GM10266 (cell line): ENCODE data around the gene MRPL51.
A peak's percentile ranks its signal among the peaks of the same experiment; 100 is the strongest.

Experiments used
- DNase-seq: peaks from one replicate; pipeline ENCODE4 v3.0.0; 2012; ENCODE audit errors: extremely low spot score
- TF ChIP-seq, protein P1 (sequence below): IDR thresholded peaks from 2 replicates; pipeline ENCODE4 v1.5.1; 2012; ENCODE audit warnings: mild to moderate bottlenecking, low read depth; ENCODE audit not compliant: control insufficient read depth, insufficient read depth; ENCODE audit errors: missing control alignments

The MRPL51 gene

DNA sequence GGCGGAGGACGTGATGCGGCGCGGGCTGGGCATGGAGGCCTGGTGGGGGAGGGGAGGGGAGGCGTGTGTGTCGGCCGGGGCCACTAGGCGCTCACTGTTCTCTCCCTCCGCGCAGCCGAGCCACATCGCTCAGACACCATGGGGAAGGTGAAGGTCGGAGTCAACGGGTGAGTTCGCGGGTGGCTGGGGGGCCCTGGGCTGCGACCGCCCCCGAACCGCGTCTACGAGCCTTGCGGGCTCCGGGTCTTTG, 41.6 kb upstream of the MRPL51 start:
- TF ChIP-seq, protein P1, sequence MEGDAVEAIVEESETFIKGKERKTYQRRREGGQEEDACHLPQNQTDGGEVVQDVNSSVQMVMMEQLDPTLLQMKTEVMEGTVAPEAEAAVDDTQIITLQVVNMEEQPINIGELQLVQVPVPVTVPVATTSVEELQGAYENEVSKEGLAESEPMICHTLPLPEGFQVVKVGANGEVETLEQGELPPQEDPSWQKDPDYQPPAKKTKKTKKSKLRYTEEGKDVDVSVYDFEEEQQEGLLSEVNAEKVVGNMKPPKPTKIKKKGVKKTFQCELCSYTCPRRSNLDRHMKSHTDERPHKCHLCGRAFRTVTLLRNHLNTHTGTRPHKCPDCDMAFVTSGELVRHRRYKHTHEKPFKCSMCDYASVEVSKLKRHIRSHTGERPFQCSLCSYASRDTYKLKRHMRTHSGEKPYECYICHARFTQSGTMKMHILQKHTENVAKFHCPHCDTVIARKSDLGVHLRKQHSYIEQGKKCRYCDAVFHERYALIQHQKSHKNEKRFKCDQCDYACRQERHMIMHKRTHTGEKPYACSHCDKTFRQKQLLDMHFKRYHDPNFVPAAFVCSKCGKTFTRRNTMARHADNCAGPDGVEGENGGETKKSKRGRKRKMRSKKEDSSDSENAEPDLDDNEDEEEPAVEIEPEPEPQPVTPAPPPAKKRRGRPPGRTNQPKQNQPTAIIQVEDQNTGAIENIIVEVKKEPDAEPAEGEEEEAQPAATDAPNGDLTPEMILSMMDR, result no peak
- no peak for DNase-seq

DNA sequence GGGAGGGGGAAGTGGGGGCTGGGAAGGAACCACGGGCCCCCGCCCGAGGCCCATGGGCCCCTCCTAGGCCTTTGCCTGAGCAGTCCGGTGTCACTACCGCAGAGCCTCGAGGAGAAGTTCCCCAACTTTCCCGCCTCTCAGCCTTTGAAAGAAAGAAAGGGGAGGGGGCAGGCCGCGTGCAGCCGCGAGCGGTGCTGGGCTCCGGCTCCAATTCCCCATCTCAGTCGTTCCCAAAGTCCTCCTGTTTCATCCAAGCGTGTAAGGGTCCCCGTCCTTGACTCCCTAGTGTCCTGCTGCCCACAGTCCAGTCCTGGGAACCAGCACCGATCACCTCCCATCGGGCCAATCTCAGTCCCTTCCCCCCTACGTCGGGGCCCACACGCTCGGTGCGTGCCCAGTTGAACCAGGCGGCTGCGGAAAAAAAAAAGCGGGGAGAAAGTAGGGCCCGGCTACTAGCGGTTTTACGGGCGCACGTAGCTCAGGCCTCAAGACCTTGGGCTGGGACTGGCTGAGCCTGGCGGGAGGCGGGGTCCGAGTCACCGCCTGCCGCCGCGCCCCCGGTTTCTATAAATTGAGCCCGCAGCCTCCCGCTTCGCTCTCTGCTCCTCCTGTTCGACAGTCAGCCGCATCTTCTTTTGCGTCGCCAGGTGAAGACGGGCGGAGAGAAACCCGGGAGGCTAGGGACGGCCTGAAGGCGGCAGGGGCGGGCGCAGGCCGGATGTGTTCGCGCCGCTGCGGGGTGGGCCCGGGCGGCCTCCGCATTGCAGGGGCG, 41.0 kb upstream of the MRPL51 start, which contains the start of gene GAPDH:
TSS of gene GAPDH (plus strand) at position 595 of the 772 bp plus-strand sequence. CDS start 316 bp downstream, outside the sequence.
- TF ChIP-seq, protein P1, result no peak
- DNase-seq, result peak; percentile 95

- TF ChIP-seq, protein P1, result no peak
- DNase-seq, result no peak
Measured at GRCh38 chr12:6533653-6533922, 40.5 kb upstream of the MRPL51 start.

DNA sequence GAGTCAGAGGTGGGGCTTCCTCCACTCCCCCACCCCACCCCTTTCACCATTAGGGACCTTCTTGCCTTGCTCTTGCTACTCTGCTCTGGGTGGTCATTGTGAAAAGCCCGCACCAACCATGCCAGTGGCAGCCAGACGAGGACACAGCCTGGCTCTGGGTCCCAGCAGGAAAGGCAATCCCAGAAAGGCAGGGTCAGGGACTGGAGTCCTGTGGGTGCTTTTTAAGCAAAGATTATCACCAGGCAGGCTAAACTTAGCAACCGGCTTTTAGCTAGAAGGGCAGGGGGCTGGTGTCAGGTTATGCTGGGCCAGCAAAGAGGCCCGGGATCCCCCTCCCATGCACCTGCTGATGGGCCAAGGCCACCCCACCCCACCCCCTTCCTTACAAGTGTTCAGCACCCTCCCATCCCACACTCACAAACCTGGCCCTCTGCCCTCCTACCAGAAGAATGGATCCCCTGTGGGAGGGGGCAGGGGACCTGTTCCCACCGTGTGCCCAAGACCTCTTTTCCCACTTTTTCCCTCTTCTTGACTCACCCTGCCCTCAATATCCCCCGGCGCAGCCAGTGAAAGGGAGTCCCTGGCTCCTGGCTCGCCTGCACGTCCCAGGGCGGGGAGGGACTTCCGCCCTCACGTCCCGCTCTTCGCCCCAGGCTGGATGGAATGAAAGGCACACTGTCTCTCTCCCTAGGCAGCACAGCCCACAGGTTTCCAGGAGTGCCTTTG, 40.0 kb upstream of the MRPL51 start:
- peak; percentile 61 for DNase-seq
- TF ChIP-seq, protein P1, result no peak

- peak; percentile 82 for DNase-seq
- TF ChIP-seq, protein P1, result no peak
Measured at GRCh38 chr12:6532051-6532926, 39.2 kb upstream of the MRPL51 start.

DNA sequence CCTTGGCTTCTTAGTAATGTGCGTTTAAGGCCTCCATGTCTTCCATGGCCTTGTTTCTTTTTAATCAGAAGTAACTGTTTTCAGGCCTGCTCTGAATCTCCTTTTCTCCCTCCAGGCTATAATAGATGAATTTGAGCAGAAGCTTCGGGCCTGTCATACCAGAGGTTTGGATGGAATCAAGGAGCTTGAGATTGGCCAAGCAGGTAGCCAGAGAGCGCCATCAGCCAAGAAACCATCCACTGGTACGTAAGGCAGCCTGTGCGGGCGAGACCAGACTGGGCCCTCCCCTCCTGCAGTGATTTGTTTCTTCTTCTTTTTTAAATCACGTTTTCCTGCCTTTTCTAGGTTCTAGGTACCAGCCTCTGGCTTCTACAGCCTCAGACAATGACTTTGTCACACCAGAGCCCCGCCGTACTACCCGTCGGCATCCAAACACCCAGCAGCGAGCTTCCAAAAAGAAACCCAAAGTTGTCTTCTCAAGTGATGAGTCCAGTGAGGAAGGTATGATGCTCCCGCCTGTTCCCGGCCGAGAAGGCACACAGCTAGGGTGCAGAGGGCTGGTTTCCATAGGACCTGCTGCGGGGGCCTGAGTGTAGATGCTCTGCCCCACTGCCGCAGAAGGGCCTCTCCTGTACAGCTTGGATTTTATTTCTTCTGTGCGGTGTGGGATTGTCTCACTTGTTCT, 37.7 kb upstream of the MRPL51 start:
- TF ChIP-seq, protein P1, result no peak
- DNase-seq, result no peak
